ENCODE measurements around the gene SIN3A.

The SIN3A gene

DNA sequence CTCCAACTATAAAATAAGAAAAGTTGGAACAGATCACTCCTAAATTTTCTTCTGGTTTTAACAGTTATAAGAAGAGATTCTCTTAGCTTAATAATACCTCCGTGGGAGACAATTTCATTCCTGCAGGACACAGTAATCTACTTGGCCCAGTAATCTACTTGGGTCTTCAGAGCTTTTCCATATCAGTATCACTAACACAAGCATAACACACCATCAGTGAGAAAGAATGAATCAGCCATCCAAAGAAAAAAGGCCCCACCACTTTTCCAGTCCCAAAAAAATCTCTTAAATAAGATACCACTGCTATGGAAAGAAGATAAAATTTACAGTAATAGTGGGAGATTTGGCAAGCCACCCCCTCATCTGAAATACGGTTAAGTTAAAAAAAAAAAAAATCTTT lies 20.2 kb downstream of the SIN3A start:
- no peak overlapping the region for H2BK5ac ChIP-seq (ENCODE audit: low read length)
- H3K27me3 ChIP-seq (ENCODE audit: insufficient read depth, low read length, poor library complexity): no peaks in the 10 kb centered on the region
- H3K4me3 ChIP-seq (ENCODE audit: low read length): no peak overlapping the region
- H2BK120ac ChIP-seq (ENCODE audit: low read depth, low read length): no peak overlapping the region
- H4K8ac ChIP-seq (ENCODE audit: low read depth, low read length): no peak overlapping the region
- no peak overlapping the region for H3K18ac ChIP-seq (ENCODE audit: low read length)
- no peak overlapping the region for H4K5ac ChIP-seq (ENCODE audit: low read length)
- H3K36me3 ChIP-seq (ENCODE audit: control insufficient read depth, insufficient read depth, low read length): peaks cover 3% of the 10 kb centered on the region
- H3K23ac ChIP-seq (ENCODE audit: low read length): no peak overlapping the region
- no peak overlapping the region for H2AK5ac ChIP-seq (ENCODE audit: low read length)
- no peak overlapping the region for H3K9ac ChIP-seq (ENCODE audit: low read length)
- no CpG with 5 or more reads among the region's 2 CpGs for WGBS (ENCODE audit: extremely low coverage, insufficient coverage, low lambda C conversion rate)
- no peak overlapping the region for H2BK15ac ChIP-seq (replicated peaks; ENCODE audit: low read depth)
- H3K79me2 ChIP-seq (ENCODE audit: control insufficient read depth, insufficient read depth, low read length): peaks cover 26% of the 10 kb centered on the region
- no peak overlapping the region for H3K27ac ChIP-seq (ENCODE audit: low read depth, low read length)
- no peaks in the 10 kb centered on the region for H3K4me1 ChIP-seq (ENCODE audit: control insufficient read depth, low read depth, low read length)
- no peak overlapping the region for H3K4ac ChIP-seq (ENCODE audit: low read depth, low read length)
- DNase-seq: no peak
- H3K79me1 ChIP-seq (ENCODE audit: low read length): peaks cover 7% of the 10 kb centered on the region
- H3K4me2 ChIP-seq (ENCODE audit: low read length): no peak overlapping the region
- H3K56ac ChIP-seq (ENCODE audit: low read length): no peak overlapping the region

DNA sequence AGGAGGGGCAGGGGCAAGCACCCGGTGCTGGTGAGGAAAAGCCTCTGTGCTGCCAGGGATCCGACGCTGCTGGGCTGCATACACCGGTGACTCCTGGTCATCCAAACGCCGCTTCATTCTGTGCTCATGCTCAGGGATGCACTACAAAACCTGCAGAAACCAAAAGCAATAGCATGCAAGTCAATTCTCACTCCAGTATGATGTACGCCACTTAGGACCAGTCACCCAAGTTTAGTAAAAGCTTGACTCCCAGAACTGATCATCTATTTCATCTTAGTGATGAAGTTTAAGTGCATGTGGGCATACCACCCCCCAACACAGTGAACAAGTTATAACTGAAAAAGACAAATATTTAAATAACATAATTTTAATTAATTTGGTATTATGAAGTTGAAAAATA lies 21.2 kb downstream of the SIN3A start:
- no peak overlapping the region for H3K9ac ChIP-seq (ENCODE audit: low read length)
- no peak overlapping the region for H3K4ac ChIP-seq (ENCODE audit: low read depth, low read length)
- H3K4me2 ChIP-seq (ENCODE audit: low read length): no peak overlapping the region
- no peak overlapping the region for H3K18ac ChIP-seq (ENCODE audit: low read length)
- H4K8ac ChIP-seq (ENCODE audit: low read depth, low read length): no peak overlapping the region
- H3K27ac ChIP-seq (ENCODE audit: low read depth, low read length): no peak overlapping the region
- H3K79me2 ChIP-seq (ENCODE audit: control insufficient read depth, insufficient read depth, low read length): peaks cover 21% of the 10 kb centered on the region
- no peak overlapping the region for H2AK5ac ChIP-seq (ENCODE audit: low read length)
- WGBS (ENCODE audit: extremely low coverage, insufficient coverage, low lambda C conversion rate): no CpG with 5 or more reads among the region's 7 CpGs
- no peak for DNase-seq
- H3K36me3 ChIP-seq (ENCODE audit: control insufficient read depth, insufficient read depth, low read length): peaks cover 3% of the 10 kb centered on the region
- peaks cover 7% of the 10 kb centered on the region for H3K79me1 ChIP-seq (ENCODE audit: low read length)
- H2BK120ac ChIP-seq (ENCODE audit: low read depth, low read length): no peak overlapping the region
- H3K4me1 ChIP-seq (ENCODE audit: control insufficient read depth, low read depth, low read length): no peaks in the 10 kb centered on the region
- no peak overlapping the region for H3K23ac ChIP-seq (ENCODE audit: low read length)
- H3K56ac ChIP-seq (ENCODE audit: low read length): no peak overlapping the region
- H3K4me3 ChIP-seq (ENCODE audit: low read length): no peak overlapping the region
- H3K27me3 ChIP-seq (ENCODE audit: insufficient read depth, low read length, poor library complexity): no peaks in the 10 kb centered on the region
- no peak overlapping the region for H2BK15ac ChIP-seq (replicated peaks; ENCODE audit: low read depth)
- no peak overlapping the region for H4K5ac ChIP-seq (ENCODE audit: low read length)
- H2BK5ac ChIP-seq (ENCODE audit: low read length): no peak overlapping the region

DNA sequence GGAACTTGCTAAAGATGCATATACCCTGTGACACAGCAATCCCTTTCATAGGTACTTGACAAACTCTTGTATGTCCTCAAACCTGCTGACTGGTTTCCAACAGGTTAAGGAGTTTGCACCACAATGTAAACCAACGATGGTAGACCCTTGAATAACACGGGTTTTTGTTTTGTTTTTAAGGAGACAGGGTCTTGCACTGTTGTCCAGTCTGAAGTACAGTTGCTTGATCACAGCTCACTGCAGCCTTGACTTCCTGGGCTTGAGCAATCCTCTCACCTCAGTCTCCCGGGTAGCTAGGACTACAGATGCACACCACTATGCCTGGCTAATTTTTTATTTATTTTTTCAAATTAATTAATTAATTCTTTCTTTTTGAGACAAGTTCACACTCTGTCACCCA lies 23.3 kb downstream of the SIN3A start:
- H3K27ac ChIP-seq (ENCODE audit: low read depth, low read length): no peak overlapping the region
- no peak overlapping the region for H2AK5ac ChIP-seq (ENCODE audit: low read length)
- H3K27me3 ChIP-seq (ENCODE audit: insufficient read depth, low read length, poor library complexity): no peaks in the 10 kb centered on the region
- H3K56ac ChIP-seq (ENCODE audit: low read length): no peak overlapping the region
- no peak overlapping the region for H3K23ac ChIP-seq (ENCODE audit: low read length)
- H3K36me3 ChIP-seq (ENCODE audit: control insufficient read depth, insufficient read depth, low read length): peaks cover 3% of the 10 kb centered on the region
- no peak overlapping the region for H4K5ac ChIP-seq (ENCODE audit: low read length)
- H2BK120ac ChIP-seq (ENCODE audit: low read depth, low read length): no peak overlapping the region
- no peak overlapping the region for H3K9ac ChIP-seq (ENCODE audit: low read length)
- DNase-seq: no peak
- no peak overlapping the region for H3K4me3 ChIP-seq (ENCODE audit: low read length)
- H3K4me2 ChIP-seq (ENCODE audit: low read length): no peak overlapping the region
- peaks cover 5% of the 10 kb centered on the region for H3K79me1 ChIP-seq (ENCODE audit: low read length)
- H3K18ac ChIP-seq (ENCODE audit: low read length): no peak overlapping the region
- H2BK5ac ChIP-seq (ENCODE audit: low read length): no peak overlapping the region
- no peak overlapping the region for H3K4ac ChIP-seq (ENCODE audit: low read depth, low read length)
- H4K8ac ChIP-seq (ENCODE audit: low read depth, low read length): no peak overlapping the region
- H2BK15ac ChIP-seq (replicated peaks; ENCODE audit: low read depth): no peak overlapping the region
- H3K4me1 ChIP-seq (ENCODE audit: control insufficient read depth, low read depth, low read length): no peaks in the 10 kb centered on the region
- WGBS (ENCODE audit: extremely low coverage, insufficient coverage, low lambda C conversion rate): no CpG with 5 or more reads among the region's 3 CpGs
- peaks cover 11% of the 10 kb centered on the region for H3K79me2 ChIP-seq (ENCODE audit: control insufficient read depth, insufficient read depth, low read length)

DNA sequence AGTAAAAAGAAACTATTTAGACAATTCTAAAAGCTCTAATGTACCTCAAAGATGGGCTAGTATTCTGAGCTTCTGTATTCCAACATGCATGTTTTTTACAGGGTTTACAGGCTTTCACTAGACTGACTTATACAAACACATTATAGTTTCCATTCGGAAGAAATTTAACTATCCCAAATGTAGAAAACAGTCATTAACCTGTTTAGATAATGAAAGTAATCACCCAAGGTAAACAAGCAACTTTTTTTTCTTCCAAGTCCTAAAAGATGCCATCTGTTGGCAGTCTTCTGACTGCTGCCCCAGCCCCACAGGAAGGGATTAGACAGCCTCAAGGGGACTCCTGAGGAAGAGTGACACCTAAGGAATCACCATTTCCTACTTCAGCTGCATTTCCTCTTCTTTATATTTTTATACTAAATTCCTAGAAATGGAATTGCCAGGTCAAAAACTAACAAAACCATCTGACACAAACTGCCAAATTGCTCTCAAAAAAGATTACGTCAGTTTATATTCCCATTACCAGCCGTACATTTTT lies 25.5 kb downstream of the SIN3A start:
- Histone ChIP-seq H3K4me1 (ENCODE audit: control insufficient read depth, low read depth, low read length) (no peaks in the 10 kb centered on the region), H3K23ac (ENCODE audit: low read length) (no peak overlapping the region), H4K8ac (ENCODE audit: low read depth, low read length) (no peak overlapping the region), H3K27me3 (ENCODE audit: insufficient read depth, low read length, poor library complexity) (no peaks in the 10 kb centered on the region), H3K4me2 (ENCODE audit: low read length) (no peak overlapping the region), H3K9ac (ENCODE audit: low read length) (no peak overlapping the region), H4K5ac (ENCODE audit: low read length) (no peak overlapping the region), H3K56ac (ENCODE audit: low read length) (no peak overlapping the region), H3K4me3 (ENCODE audit: low read length) (no peak overlapping the region), H3K18ac (ENCODE audit: low read length) (no peak overlapping the region), H3K79me2 (ENCODE audit: control insufficient read depth, insufficient read depth, low read length) (no peaks in the 10 kb centered on the region), H2BK15ac (replicated peaks; ENCODE audit: low read depth) (no peak overlapping the region), H3K4ac (ENCODE audit: low read depth, low read length) (no peak overlapping the region), H3K36me3 (ENCODE audit: control insufficient read depth, insufficient read depth, low read length) (peaks cover 9% of the 10 kb centered on the region), H3K79me1 (ENCODE audit: low read length) (peaks cover 4% of the 10 kb centered on the region), H3K27ac (ENCODE audit: low read depth, low read length) (no peak overlapping the region), H2AK5ac (ENCODE audit: low read length) (no peak overlapping the region), H2BK120ac (ENCODE audit: low read depth, low read length) (no peak overlapping the region), H2BK5ac (ENCODE audit: low read length) (no peak overlapping the region)
- no CpG with 5 or more reads among the region's 3 CpGs for WGBS (ENCODE audit: extremely low coverage, insufficient coverage, low lambda C conversion rate)
- peak; percentile 14 for DNase-seq

DNA sequence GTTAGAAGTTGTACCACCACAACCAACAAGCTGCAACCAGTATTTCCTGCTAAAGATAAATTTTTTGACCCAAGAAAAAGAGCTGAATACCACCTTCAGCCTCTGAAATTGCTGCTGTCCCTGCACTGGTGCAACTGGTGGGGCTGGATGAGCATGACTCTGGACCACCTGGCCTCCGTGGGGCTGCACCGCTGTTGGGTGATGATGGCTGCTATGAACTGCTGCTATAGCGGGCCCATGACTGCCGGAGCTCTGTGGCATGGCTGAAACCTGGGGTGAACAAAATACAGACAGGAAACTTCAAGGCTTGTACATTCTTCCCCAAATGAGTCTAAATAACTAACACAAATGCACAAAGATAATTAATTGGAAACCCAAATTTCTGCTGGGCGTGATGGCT lies 28.9 kb downstream of the SIN3A start:
- Histone ChIP-seq H3K56ac (ENCODE audit: low read length) (no peak overlapping the region), H4K8ac (ENCODE audit: low read depth, low read length) (no peak overlapping the region), H3K18ac (ENCODE audit: low read length) (no peak overlapping the region), H3K36me3 (ENCODE audit: control insufficient read depth, insufficient read depth, low read length) (peaks cover 6% of the 10 kb centered on the region), H3K79me2 (ENCODE audit: control insufficient read depth, insufficient read depth, low read length) (no peaks in the 10 kb centered on the region), H4K5ac (ENCODE audit: low read length) (no peak overlapping the region), H3K4me3 (ENCODE audit: low read length) (no peak overlapping the region), H2AK5ac (ENCODE audit: low read length) (no peak overlapping the region), H3K9ac (ENCODE audit: low read length) (no peak overlapping the region), H3K27me3 (ENCODE audit: insufficient read depth, low read length, poor library complexity) (no peaks in the 10 kb centered on the region), H2BK15ac (replicated peaks; ENCODE audit: low read depth) (no peak overlapping the region), H2BK120ac (ENCODE audit: low read depth, low read length) (no peak overlapping the region), H3K4ac (ENCODE audit: low read depth, low read length) (no peak overlapping the region), H3K4me1 (ENCODE audit: control insufficient read depth, low read depth, low read length) (no peaks in the 10 kb centered on the region), H3K79me1 (ENCODE audit: low read length) (peaks cover 1% of the 10 kb centered on the region), H3K23ac (ENCODE audit: low read length) (no peak overlapping the region), H3K4me2 (ENCODE audit: low read length) (no peak overlapping the region), H2BK5ac (ENCODE audit: low read length) (no peak overlapping the region), H3K27ac (ENCODE audit: low read depth, low read length) (no peak overlapping the region)
- no CpG with 5 or more reads among the region's 5 CpGs for WGBS (ENCODE audit: extremely low coverage, insufficient coverage, low lambda C conversion rate)
- DNase-seq: no peak

DNA sequence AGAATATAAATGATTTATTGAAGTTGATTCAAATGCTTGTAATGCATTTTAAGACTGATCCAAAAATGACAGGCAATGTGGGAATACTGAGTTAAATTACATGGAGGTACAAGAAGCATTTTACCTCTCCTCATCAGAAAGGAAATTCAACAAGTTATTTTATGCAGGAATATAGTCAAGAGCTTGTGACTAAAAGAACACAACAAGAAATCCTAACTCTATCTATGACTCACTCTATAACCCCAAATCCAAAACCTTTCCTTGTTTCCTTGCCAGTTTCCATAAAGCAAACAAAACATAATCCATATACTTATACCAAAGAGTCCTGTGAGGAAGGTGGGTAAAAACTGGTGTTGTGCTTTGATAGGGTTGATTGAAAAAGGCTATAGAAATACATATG lies 30.8 kb downstream of the SIN3A start:
- H2BK120ac ChIP-seq (ENCODE audit: low read depth, low read length): no peak overlapping the region
- no peak overlapping the region for H3K23ac ChIP-seq (ENCODE audit: low read length)
- no peak overlapping the region for H4K8ac ChIP-seq (ENCODE audit: low read depth, low read length)
- no peak overlapping the region for H2BK15ac ChIP-seq (replicated peaks; ENCODE audit: low read depth)
- no peak overlapping the region for H3K18ac ChIP-seq (ENCODE audit: low read length)
- no peak overlapping the region for H4K5ac ChIP-seq (ENCODE audit: low read length)
- H2AK5ac ChIP-seq (ENCODE audit: low read length): no peak overlapping the region
- no peak overlapping the region for H3K4ac ChIP-seq (ENCODE audit: low read depth, low read length)
- peaks cover 1% of the 10 kb centered on the region for H3K79me1 ChIP-seq (ENCODE audit: low read length)
- no peaks in the 10 kb centered on the region for H3K4me1 ChIP-seq (ENCODE audit: control insufficient read depth, low read depth, low read length)
- H3K79me2 ChIP-seq (ENCODE audit: control insufficient read depth, insufficient read depth, low read length): no peaks in the 10 kb centered on the region
- H3K9ac ChIP-seq (ENCODE audit: low read length): no peak overlapping the region
- H2BK5ac ChIP-seq (ENCODE audit: low read length): no peak overlapping the region
- no peak for DNase-seq
- H3K56ac ChIP-seq (ENCODE audit: low read length): no peak overlapping the region
- no peak overlapping the region for H3K27ac ChIP-seq (ENCODE audit: low read depth, low read length)
- no peak overlapping the region for H3K4me2 ChIP-seq (ENCODE audit: low read length)
- H3K36me3 ChIP-seq (ENCODE audit: control insufficient read depth, insufficient read depth, low read length): peaks cover 6% of the 10 kb centered on the region
- H3K27me3 ChIP-seq (ENCODE audit: insufficient read depth, low read length, poor library complexity): no peaks in the 10 kb centered on the region
- H3K4me3 ChIP-seq (ENCODE audit: low read length): no peak overlapping the region

Measured in mesendoderm (in vitro differentiated cells).